Activated naive CD4-positive, alpha-beta T cell treated with anti-CD3 and anti-CD28 coated beads for 36 hours (primary cell): ENCODE data around the gene ABCC4. TPM values are rescaled to one million over a fixed set of nuclear protein-coding genes. Genes with fewer than 3 reads are reported as not detected.
"Not testable (repeated sequence)": the region's sequence is repeated elsewhere in the genome, so short reads cannot be mapped to it uniquely, and the experiment has no call there.

Experiments
- CTCF ChIA-PET: fragments of 350-600 bp; sonication (Branson Sonifier 250); formaldehyde crosslinking; loops from one replicate; lab custom pipeline; 2021; ENCODE audit warnings: antibody characterized with exemption; lab: Charles Lee
- DNase-seq: peaks from one replicate; pipeline ENCODE4 v3.0.0-alpha.2; 2020
- H3K27ac Mint-ChIP-seq: one replicate; pipeline ENCODE4 v1.8.0; 2021; ENCODE audit warnings: mild to moderate bottlenecking, mixed read lengths
- H3K27me3 Mint-ChIP-seq: one replicate; pipeline ENCODE4 v1.8.0; 2021; ENCODE audit warnings: low read depth, mixed read lengths
- H3K36me3 Mint-ChIP-seq: one replicate; pipeline ENCODE4 v1.8.0; 2021; ENCODE audit warnings: low read depth, mixed read lengths
- H3K4me1 Mint-ChIP-seq: one replicate; pipeline ENCODE4 v1.8.0; 2021; ENCODE audit warnings: low read depth, mixed read lengths
- H3K4me3 Mint-ChIP-seq: one replicate; pipeline ENCODE4 v1.8.0; 2021; ENCODE audit warnings: mild to moderate bottlenecking, moderate library complexity, mixed read lengths
- H3K9me3 Mint-ChIP-seq: one replicate; pipeline ENCODE4 v1.8.0; 2021; ENCODE audit warnings: mixed read lengths
- intact Hi-C: fragments of 100-400 bp; cut with micrococcal nuclease; formaldehyde crosslinking; loops from one replicate; pipeline ENCODE4 v1.15.1; 2023
- total RNA-seq, 2 experiments: library from RNA; stranded (reverse); gene quantifications; one replicate each; pipeline ENCODE4 v1.2.3, GENCODE V29; 2021

Gene ABCC4
- total RNA-seq, 2 experiments from 2014 or later = 8.0 to 8.1 TPM

DNA sequence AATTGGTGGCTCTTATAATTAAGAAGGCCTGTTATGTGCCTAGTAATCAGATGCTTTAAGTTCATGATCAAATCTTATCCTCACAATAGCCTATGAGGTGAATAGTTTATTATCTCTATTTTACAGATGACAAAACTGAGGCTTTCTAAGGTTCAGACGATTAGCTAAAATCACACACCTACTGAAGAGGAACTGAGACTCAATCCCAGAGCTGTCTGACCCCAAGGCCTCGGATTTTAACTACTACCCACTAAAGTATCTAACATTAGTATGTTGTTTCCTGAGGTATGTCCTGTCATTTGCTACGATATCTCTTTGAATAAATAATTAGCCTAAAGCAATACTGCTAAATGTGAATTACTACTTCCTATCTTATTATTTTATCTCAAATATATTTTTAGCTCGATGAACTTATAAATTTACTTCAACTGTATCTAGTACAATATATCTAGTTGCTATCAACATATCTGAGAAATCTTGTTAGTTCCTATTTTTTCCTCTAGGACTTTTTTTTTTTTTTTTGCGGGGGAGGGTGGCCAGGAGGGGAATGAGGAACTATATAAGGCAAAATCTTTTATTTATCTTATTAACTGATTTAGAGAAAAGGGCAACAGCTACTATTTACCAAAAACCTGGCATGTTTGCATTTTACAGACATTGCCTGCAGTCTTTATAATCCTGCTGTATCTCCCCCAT lies 118.5 kb downstream of the ABCC4 start:
- intact Hi-C loops = loop anchor here (5.0 kb wide), 1 partner anchor 100 kb away; no protein-coding TSS in a partner anchor
- Mint-ChIP-seq H3K4me1 (peaks cover 56% of the 10 kb centered on the region), H3K27ac (no peak overlapping the region), H3K4me3 (no peak overlapping the region), H3K9me3 (peaks cover 16% of the 10 kb centered on the region), H3K36me3 (peaks cover 33% of the 10 kb centered on the region), H3K27me3 (no peaks in the 10 kb centered on the region)
- DNase-seq = no peak
- CTCF ChIA-PET = interaction anchor here (0.6 to 1.4 kb wide), 3 partner anchors 9 to 298 kb away, joined by 3 to 6 read pairs (median 5); no protein-coding TSS in a partner anchor

DNA sequence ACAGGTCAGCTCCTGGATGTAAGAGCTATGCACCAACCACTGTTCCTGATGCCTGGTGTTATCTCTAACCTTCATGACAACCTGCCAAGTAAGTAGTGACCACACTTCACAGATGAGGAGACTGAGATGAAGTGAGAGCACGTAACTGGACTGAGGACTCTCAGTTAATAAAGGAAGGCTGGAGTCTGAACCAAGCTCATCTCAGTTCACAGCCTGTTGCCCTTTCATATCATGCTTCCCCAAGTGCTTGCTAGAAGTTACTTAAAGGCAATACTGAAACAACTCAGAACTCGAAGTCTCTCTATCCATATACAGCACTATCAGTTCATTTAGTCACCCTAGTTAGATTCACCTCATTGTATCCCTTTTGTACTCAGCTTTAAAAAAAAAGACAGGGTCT lies 119.7 kb downstream of the ABCC4 start:
- H3K36me3 Mint-ChIP-seq = peaks cover 43% of the 10 kb centered on the region

DNA sequence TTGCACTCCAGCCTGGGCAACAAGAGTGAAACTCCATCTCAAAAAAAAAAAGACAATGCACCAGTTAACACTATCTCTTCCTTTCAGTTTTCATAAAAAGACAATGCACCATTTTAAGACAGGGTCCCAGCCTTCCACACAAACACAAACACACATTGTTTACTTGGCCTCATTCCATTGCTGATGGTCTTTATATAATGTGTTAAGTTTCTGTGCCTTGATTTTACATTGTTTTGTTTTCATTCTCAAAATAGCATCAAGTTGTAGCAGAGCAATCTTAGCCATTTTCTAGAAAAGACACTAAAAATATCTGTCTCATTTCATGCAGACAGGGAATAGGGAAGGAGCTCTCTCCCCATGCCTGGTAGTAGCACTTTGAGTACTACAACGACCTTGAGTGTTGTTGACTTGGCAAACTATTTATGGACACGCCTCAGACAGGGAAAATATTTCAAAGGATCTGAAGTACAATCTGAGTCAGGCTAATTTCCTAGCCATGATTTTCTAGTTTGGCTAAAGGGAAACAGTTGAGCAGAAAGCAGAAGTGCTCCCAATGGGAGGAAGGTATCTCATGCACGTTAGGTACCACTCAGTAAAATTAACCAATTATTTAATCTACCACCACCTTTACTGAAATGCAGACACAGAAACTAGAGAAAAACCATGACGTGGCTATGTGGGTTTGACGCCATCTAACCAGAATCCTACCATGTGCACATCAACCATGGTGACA lies 120.6 kb downstream of the ABCC4 start:
- DNase-seq = no peak
- Mint-ChIP-seq H3K4me3 (no peak overlapping the region), H3K9me3 (peaks cover 16% of the 10 kb centered on the region), H3K27ac (no peak overlapping the region), H3K4me1 (peaks cover 63% of the 10 kb centered on the region), H3K36me3 (peaks cover 46% of the 10 kb centered on the region), H3K27me3 (no peaks in the 10 kb centered on the region)
- intact Hi-C loops = loop anchor here (5.0 kb wide), 1 partner anchor 102 kb away; no protein-coding TSS in a partner anchor
- CTCF ChIA-PET = interaction anchor here (1.1 to 1.5 kb wide), 5 partner anchors 8 to 297 kb away, joined by 3 to 7 read pairs (median 4); no protein-coding TSS in a partner anchor

More for the DNA sequence above, 119.7 kb downstream of the ABCC4 start:
- intact Hi-C loops = loop anchor here (5.0 kb wide), 1 partner anchor 101 kb away; no protein-coding TSS in a partner anchor
- no peak for DNase-seq
- H3K4me1 Mint-ChIP-seq = peaks cover 65% of the 10 kb centered on the region
- H3K27ac Mint-ChIP-seq = peak overlapping the region; percentile 38
- CTCF ChIA-PET = interaction anchor here (0.9 to 1.5 kb wide), 4 partner anchors 9 to 297 kb away, joined by 3 to 7 read pairs (median 4); no protein-coding TSS in a partner anchor
- peaks cover 16% of the 10 kb centered on the region for H3K9me3 Mint-ChIP-seq
- H3K4me3 Mint-ChIP-seq = no peak overlapping the region
- H3K27me3 Mint-ChIP-seq = no peaks in the 10 kb centered on the region

DNA sequence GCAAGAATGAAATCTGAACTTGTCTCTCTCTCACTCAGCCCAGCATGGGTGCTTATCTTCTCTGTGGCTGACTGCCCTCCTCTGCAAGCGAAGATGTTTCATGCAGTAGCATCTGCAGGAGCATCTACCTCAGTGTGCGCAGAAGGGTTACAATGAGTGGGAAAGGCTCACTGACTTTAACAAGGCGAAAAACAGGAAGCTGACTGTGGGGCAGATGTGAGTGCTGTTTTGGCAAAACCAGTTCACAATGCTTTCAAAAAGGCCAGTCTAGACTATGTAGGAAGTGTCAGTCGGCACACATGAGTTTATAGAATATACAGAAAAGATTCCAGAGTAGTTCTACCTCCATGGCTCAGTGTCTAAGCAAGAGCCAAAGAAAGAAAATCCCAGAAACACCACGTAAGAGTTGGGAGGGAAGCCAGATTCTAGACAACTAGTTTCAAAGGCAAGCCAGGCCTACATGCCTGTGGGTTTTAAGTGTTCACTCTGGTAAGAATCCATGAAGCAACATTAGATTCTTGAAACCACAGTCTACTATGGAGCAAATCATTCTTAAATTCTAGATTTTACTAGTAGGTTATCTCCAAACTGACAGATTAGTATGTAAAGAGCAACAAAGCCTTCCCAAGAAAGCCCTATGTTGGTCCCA lies 124.5 kb downstream of the ABCC4 start:
- CTCF ChIA-PET = interaction anchor here (1.4 kb wide), 1 partner anchor 15 kb away, joined by 4 read pairs; no protein-coding TSS in a partner anchor
- Mint-ChIP-seq H3K4me1 (peaks cover 36% of the 10 kb centered on the region), H3K4me3 (no peak overlapping the region), H3K9me3 (peaks cover 16% of the 10 kb centered on the region), H3K36me3 (peaks cover 66% of the 10 kb centered on the region), H3K27ac (peak overlapping the region; percentile 80), H3K27me3 (no peaks in the 10 kb centered on the region)
- DNase-seq = peak; percentile 53
- intact Hi-C loops = loop anchor here (2.0 kb wide), 1 partner anchor 126 kb away; no protein-coding TSS in a partner anchor

DNA sequence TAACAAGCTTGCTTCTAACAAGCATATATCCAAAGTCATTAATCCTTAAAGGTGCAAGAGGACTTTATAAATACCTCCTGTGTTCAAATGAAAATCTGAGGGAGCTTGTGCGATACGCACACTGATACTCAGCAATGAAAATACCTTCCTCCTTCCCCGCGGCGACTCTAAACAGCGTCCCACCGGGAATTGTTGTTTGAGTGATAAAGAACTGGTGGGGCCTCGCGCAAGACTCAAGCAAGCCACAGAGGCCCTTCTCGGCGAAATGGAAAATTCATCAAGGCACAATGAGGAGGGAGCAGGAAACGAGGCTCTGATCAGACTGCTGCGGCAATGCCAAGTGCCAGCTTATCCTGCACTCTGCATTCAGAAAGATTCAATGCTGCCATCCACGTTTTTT lies 126.7 kb downstream of the ABCC4 start:
- CTCF ChIA-PET = interaction anchor here (0.6 to 2.0 kb wide), 2 partner anchors 14 to 15 kb away, joined by 6 to 7 read pairs; no protein-coding TSS in a partner anchor
- Mint-ChIP-seq H3K27ac (no peak overlapping the region), H3K9me3 (peaks cover 10% of the 10 kb centered on the region), H3K4me1 (peaks cover 24% of the 10 kb centered on the region), H3K4me3 (no peak overlapping the region), H3K36me3 (peaks cover 63% of the 10 kb centered on the region), H3K27me3 (no peaks in the 10 kb centered on the region)
- DNase-seq = no peak
- intact Hi-C loops = no loop called here

DNA sequence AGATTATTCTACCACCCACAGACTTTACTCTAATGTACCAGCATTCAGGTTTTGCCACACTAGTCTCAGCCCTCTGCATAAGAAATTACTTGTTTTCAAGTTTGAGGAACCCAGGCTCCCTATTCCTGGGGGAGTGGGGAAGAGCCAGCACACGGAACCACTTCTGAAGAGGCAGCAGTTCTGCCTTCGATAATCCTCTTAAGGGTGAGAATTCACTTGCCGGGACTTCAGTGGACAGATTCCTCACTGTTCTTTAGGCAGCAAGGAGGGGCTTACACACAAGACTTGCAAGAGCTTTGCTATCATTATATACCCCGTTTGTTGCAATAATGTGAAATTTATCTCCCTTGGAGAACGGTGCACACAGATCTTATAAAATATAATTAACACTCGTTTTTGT lies 133.1 kb downstream of the ABCC4 start:
- Mint-ChIP-seq H3K36me3 (peaks cover 31% of the 10 kb centered on the region), H3K27me3 (no peaks in the 10 kb centered on the region), H3K27ac (no peak overlapping the region), H3K4me1 (no peaks in the 10 kb centered on the region), H3K4me3 (no peak overlapping the region), H3K9me3 (no peaks in the 10 kb centered on the region)
- CTCF ChIA-PET = no interaction called here
- no peak for DNase-seq
- intact Hi-C loops = no loop called here

DNA sequence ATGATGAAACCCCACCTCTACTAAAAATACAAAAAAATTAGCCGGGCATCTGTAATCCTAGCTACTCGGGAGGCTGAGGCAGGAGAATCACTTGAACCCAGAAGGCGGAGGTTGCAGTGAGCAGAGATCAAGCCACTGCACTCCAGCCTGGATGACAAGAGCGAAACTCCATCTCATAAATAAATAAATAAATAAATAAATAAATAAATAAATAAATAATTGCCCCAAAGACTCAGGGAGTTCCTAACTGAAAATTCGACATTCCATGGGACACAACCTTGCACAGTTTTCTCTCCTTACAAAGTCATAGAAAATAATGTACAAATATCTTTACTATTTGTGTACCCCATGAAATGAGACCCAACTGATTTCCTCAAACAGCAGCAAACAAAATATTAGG lies 134.2 kb downstream of the ABCC4 start:
- peaks cover 30% of the 10 kb centered on the region for H3K36me3 Mint-ChIP-seq
- DNase-seq, H3K4me3 Mint-ChIP-seq, H3K27me3 Mint-ChIP-seq, intact Hi-C loops, H3K9me3 Mint-ChIP-seq, H3K27ac Mint-ChIP-seq, H3K4me1 Mint-ChIP-seq, CTCF ChIA-PET: not testable (repeated sequence)

DNA sequence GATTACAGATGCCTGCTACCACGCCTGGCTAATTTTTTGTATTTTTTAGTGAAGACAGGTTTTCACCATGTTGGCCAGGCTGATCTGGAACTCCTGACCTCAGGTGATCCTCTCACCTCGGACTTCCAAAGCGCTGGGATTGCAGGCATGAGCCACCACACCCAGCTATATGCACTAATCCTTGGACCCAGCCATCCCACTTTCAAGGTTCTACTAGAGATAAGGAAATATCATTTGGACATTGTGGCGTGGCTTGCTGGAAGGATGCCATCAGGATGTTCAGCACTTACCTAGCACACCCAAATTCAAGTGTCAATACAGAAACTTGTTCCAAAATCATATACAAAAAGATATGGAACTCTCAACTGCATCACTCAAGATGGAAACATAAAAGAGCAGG lies 136.4 kb downstream of the ABCC4 start:
- Mint-ChIP-seq H3K4me1 (no peaks in the 10 kb centered on the region), H3K9me3 (no peaks in the 10 kb centered on the region), H3K27me3 (no peaks in the 10 kb centered on the region), H3K4me3 (no peak overlapping the region), H3K36me3 (peaks cover 27% of the 10 kb centered on the region), H3K27ac (no peak overlapping the region)
- intact Hi-C loops = no loop called here
- no peak for DNase-seq
- CTCF ChIA-PET = interaction anchor here (1.1 kb wide), 1 partner anchor 240 kb away, joined by 3 read pairs; no protein-coding TSS in a partner anchor

DNA sequence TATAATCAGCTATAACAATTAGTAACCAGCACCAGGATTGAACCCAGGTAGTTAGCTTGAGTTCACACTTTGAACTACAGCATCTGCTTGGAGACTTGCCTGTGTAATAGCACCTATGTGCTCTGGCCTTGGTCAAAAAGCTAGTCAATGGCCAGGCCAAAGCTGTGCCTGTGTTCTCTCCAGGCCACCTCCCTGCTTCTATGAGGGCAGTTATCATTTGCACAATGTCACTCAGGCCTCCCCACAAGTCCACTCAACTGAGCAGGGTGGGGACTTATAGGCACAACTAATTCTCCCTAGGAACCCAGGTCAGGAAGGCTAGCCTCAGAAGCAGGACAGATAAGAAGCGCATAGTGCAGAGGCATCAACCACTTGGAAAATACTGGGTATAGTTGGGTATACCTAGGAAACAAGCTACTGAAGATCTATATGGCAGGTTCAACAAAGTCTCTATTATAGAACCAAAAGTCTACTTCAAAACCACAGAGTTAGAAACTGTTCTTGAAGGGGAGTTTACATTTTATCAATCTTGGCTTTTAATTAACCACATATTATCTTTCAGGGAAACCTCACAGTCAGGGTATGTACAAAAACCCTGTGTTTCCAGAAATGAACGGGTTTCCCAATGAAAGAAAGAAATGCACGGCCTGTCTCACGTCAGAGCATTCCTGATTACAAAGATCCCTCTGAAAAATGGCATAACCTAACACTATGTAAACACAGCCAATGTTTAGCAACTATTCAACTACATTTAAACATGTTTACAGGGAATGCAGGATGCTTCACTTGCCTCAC lies 140.9 kb downstream of the ABCC4 start:
- CTCF ChIA-PET = interaction anchor here (0.6 kb wide), 1 partner anchor 14 kb away, joined by 6 read pairs; no protein-coding TSS in a partner anchor
- H3K4me3 Mint-ChIP-seq = no peak overlapping the region
- H3K4me1 Mint-ChIP-seq = no peaks in the 10 kb centered on the region
- no peaks in the 10 kb centered on the region for H3K9me3 Mint-ChIP-seq
- H3K27ac Mint-ChIP-seq = no peak overlapping the region
- H3K36me3 Mint-ChIP-seq = peaks cover 31% of the 10 kb centered on the region
- intact Hi-C loops = no loop called here
- no peak for DNase-seq
- no peaks in the 10 kb centered on the region for H3K27me3 Mint-ChIP-seq

DNA sequence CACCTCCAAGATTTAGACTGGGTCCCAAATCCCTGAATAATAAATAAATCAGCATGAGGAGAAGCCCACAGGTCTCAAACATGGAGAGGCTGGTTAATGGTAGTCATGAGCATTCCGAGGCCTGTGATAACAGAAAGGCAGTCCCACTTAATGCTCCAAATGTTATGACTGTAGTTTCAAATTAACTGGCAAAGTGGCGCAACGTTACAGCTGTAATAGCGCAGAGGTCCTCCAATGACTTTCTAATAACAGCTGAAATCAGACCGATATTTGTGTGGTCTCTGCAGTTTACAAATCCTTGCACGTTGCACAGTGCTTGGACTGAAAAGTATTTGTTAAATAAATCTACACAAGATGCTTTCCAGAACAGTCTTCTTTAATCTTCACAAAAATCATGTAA lies 141.8 kb downstream of the ABCC4 start:
- H3K4me1 Mint-ChIP-seq = peaks cover under 1% of the 10 kb centered on the region
- H3K36me3 Mint-ChIP-seq = peaks cover 31% of the 10 kb centered on the region
- intact Hi-C loops = loop anchor here (5.0 to 10.0 kb wide), 2 partner anchors 175 to 722 kb away; no protein-coding TSS in a partner anchor
- H3K4me3 Mint-ChIP-seq = no peak overlapping the region
- H3K9me3 Mint-ChIP-seq = no peaks in the 10 kb centered on the region
- H3K27me3 Mint-ChIP-seq = no peaks in the 10 kb centered on the region
- CTCF ChIA-PET = no interaction called here
- H3K27ac Mint-ChIP-seq = no peak overlapping the region
- DNase-seq = no peak

DNA sequence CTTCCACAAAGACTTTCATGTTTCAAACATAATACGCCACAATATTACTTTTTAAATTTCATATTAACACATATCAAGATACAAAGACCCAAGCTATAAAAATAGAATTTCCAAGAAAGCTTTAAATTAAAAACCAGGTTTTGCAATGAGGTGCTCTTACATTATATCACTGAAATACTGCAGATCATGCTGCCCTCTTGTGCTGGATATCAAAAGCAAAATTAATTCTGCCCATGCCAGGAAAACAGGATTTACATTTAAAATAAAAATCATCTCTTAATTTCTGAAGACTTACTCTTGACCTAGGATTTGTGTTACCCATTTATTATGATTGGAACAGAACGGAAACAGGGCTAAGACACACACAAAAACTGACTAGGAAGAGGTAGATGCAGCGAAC lies 145.0 kb downstream of the ABCC4 start:
- no peak for DNase-seq
- no peak overlapping the region for H3K4me3 Mint-ChIP-seq
- H3K36me3 Mint-ChIP-seq = peaks cover 25% of the 10 kb centered on the region
- no peak overlapping the region for H3K27ac Mint-ChIP-seq
- CTCF ChIA-PET = interaction anchor here (1.2 kb wide), 1 partner anchor 248 kb away, joined by 5 read pairs; no protein-coding TSS in a partner anchor
- H3K4me1 Mint-ChIP-seq = peaks cover 5% of the 10 kb centered on the region
- intact Hi-C loops = loop anchor here (1.0 to 10.0 kb wide), 4 partner anchors 171 to 719 kb away; no protein-coding TSS in a partner anchor
- no peaks in the 10 kb centered on the region for H3K9me3 Mint-ChIP-seq
- no peaks in the 10 kb centered on the region for H3K27me3 Mint-ChIP-seq
